CD4-positive, alpha-beta T cell (primary cell): Measurements from ENCODE around the gene CCSER2. TPM values are rescaled to one million over a fixed set of nuclear protein-coding genes. Genes with fewer than 3 reads are reported as not detected.

ENCODE experiments used
- ATAC-seq: fragments of 200-7000 bp; cut with Tn5 transposase; one replicate; pipeline ENCODE4 v1.10.0; 2022; ENCODE audit warnings: mild to moderate bottlenecking; ENCODE audit not compliant: poor library complexity
- CTCF ChIA-PET: fragments of 350-600 bp; sonication (Branson Sonifier 250); formaldehyde crosslinking; loops from one replicate; lab custom pipeline; 2021; ENCODE audit warnings: antibody characterized with exemption, inconsistent platforms; lab: Charles Lee
- POLR2A ChIA-PET: fragments of 350-600 bp; sonication (Branson Sonifier 250); formaldehyde crosslinking; loops from one replicate; lab custom pipeline; 2021; ENCODE audit warnings: antibody characterized with exemption, inconsistent platforms; lab: Charles Lee
- DNase-seq, 14 experiments: peaks; one replicate each; pipeline ENCODE4 v3.0.0-alpha.2; 2013 to 2020; ENCODE audit warnings: mixed read lengths in 2 of 14
- H3K27ac ChIP-seq, 2 donors: one replicate each; pipeline versions ENCODE4 v1.5.1 to v1.7.0; 2013; ENCODE audit warnings: low read length in 2 of 2, low read depth in 1 of 2, mild to moderate bottlenecking in 1 of 2
- H3K27me3 ChIP-seq, 2 experiments: 1 replicate in 1 of 2; 2 replicates in 1 of 2; pipeline versions ENCODE4 v1.6.1 to v1.7.0; 2013; ENCODE audit warnings: low read length in 2 of 2, control low read depth in 1 of 2, mild to moderate bottlenecking in 1 of 2, moderate library complexity in 1 of 2; ENCODE audit not compliant: insufficient read depth in 2 of 2, control insufficient read depth in 1 of 2
- H3K36me3 ChIP-seq: one replicate; pipeline ENCODE4 v1.6.1; 2013; ENCODE audit warnings: low read length, control low read depth; ENCODE audit not compliant: insufficient read depth
- H3K4me1 ChIP-seq: one replicate; pipeline ENCODE4 v1.6.1; 2013; ENCODE audit warnings: low read length, control low read depth; ENCODE audit not compliant: insufficient read depth
- H3K4me3 ChIP-seq: one replicate; pipeline ENCODE4 v1.5.1; 2013; ENCODE audit warnings: mild to moderate bottlenecking, low read length, moderate library complexity
- H3K9me3 ChIP-seq, 2 experiments: 1 replicate in 1 of 2; 2 replicates in 1 of 2; pipeline versions ENCODE4 v1.6.1 to v1.7.0; 2013; ENCODE audit warnings: low read length in 2 of 2, mild to moderate bottlenecking in 2 of 2, control low read depth in 1 of 2, moderate library complexity in 1 of 2; ENCODE audit not compliant: control insufficient read depth in 1 of 2, insufficient read depth in 1 of 2
- H3K27ac Mint-ChIP-seq: one replicate; pipeline ENCODE4 v1.8.0; 2020; ENCODE audit warnings: mixed read lengths
- H3K27me3 Mint-ChIP-seq: one replicate; pipeline ENCODE4 v1.8.0; 2021; ENCODE audit warnings: mixed read lengths
- H3K36me3 Mint-ChIP-seq: one replicate; pipeline ENCODE4 v1.8.0; 2021; ENCODE audit warnings: low read depth, mixed read lengths
- H3K4me1 Mint-ChIP-seq: one replicate; pipeline ENCODE4 v1.8.0; 2021; ENCODE audit warnings: low read depth, mixed read lengths
- H3K4me3 Mint-ChIP-seq: one replicate; pipeline ENCODE4 v1.8.0; 2020; ENCODE audit warnings: mild to moderate bottlenecking, mixed read lengths
- H3K9me3 Mint-ChIP-seq: one replicate; pipeline ENCODE4 v1.8.0; 2020; ENCODE audit warnings: mixed read lengths
- CTCF ChIP-seq: fragments of 200-600 bp; IDR thresholded peaks from one replicate; pipeline ENCODE4 v1.8.0; 2022; ENCODE audit warnings: antibody characterized with exemption, mild to moderate bottlenecking
- intact Hi-C, 2 experiments: fragments of 100-400 bp; cut with DNase I in 1 of 2; cut with micrococcal nuclease in 1 of 2; formaldehyde crosslinking; loops; one replicate each; pipeline versions ENCODE4 v1.15.1 to v1.9.0; 2023 to 2025; cut with DNase I, micrococcal nuclease
- total RNA-seq, 174 experiments: library from RNA in 2 of 174; stranded (reverse) in 2 of 174; gene quantifications; one replicate each; pipeline ENCODE4 v1.2.3 and lab custom pipeline; 2021 to 2026

CCSER2 gene
- total RNA-seq, 2 experiments from 2014 or later, result 134 to 148 TPM

- CTCF ChIA-PET, result no interaction called here
- Mint-ChIP-seq H3K4me3 (no peak overlapping the region), H3K36me3 (peaks cover 4% of the 10 kb centered on the region), H3K27ac (peak overlapping the region; percentile 11), H3K4me1 (peaks cover 93% of the 10 kb centered on the region), H3K27me3 (no peaks in the 10 kb centered on the region), H3K9me3 (no peaks in the 10 kb centered on the region)
- Histone ChIP-seq H3K9me3 (no peaks in the 10 kb centered on the region), H3K36me3 (no peaks in the 10 kb centered on the region), H3K4me1 (peaks cover 21% of the 10 kb centered on the region), H3K4me3 (no peak overlapping the region), H3K27ac (no peak overlapping the region), H3K27me3 (no peaks in the 10 kb centered on the region)
- ATAC-seq (no peak), DNase-seq (no peak)
- POLR2A ChIA-PET, result interaction anchor here (1.2 kb wide), 1 partner anchor 31 kb away, joined by 3 read pairs; the partner anchor contains the start of gene CCSER2
- intact Hi-C loops, result no loop called here
- TF ChIP-seq CTCF, result no peak
Measured at GRCh38 chr10:84358743-84359142, 30.4 kb downstream of the CCSER2 start.

GRCh38 chr10:84360637-84361365 is 32.4 kb downstream of the CCSER2 start:
- Histone ChIP-seq H3K36me3 (no peaks in the 10 kb centered on the region), H3K4me3 (no peak overlapping the region), H3K27ac (no peak overlapping the region), H3K27me3 (no peaks in the 10 kb centered on the region), H3K4me1 (peaks cover 21% of the 10 kb centered on the region), H3K9me3 (no peaks in the 10 kb centered on the region)
- ChIA-PET CTCF (interaction anchor here (0.7 to 6.1 kb wide), 5 partner anchors 8 to 95 kb away, joined by 3 to 30 read pairs (median 3); no protein-coding TSS in a partner anchor), POLR2A (no interaction called here)
- DNase-seq (no peak), ATAC-seq (no peak)
- H3K4me1 Mint-ChIP-seq, result peaks cover 90% of the 10 kb centered on the region
- intact Hi-C loops, result loop anchor here in 1 of 2 experiments (1.0 kb wide), 1 partner anchor 30 kb away; no protein-coding TSS in a partner anchor
- H3K36me3 Mint-ChIP-seq, result peaks cover 5% of the 10 kb centered on the region
- no peaks in the 10 kb centered on the region for H3K27me3 Mint-ChIP-seq
- no peak for TF ChIP-seq CTCF
- no peaks in the 10 kb centered on the region for H3K9me3 Mint-ChIP-seq
- peak overlapping the region; percentile 26 for H3K4me3 Mint-ChIP-seq
- peak overlapping the region; percentile 46 for H3K27ac Mint-ChIP-seq

GRCh38 chr10:84365335-84365881 is 37.0 kb downstream of the CCSER2 start:
- no peak overlapping the region for H3K4me3 Mint-ChIP-seq
- Histone ChIP-seq H3K36me3 (no peaks in the 10 kb centered on the region), H3K9me3 (no peaks in the 10 kb centered on the region), H3K4me3 (no peak overlapping the region), H3K4me1 (peaks cover 11% of the 10 kb centered on the region), H3K27me3 (no peaks in the 10 kb centered on the region), H3K27ac (no peak overlapping the region)
- ChIA-PET POLR2A (no interaction called here), CTCF (interaction anchor here (1.1 to 6.1 kb wide), 4 partner anchors 13 to 31 kb away, joined by 3 to 30 read pairs (median 5); no protein-coding TSS in a partner anchor)
- ATAC-seq (no peak), DNase-seq (no peak)
- H3K4me1 Mint-ChIP-seq, result peaks cover 81% of the 10 kb centered on the region
- peaks cover 15% of the 10 kb centered on the region for H3K36me3 Mint-ChIP-seq
- no peak overlapping the region for H3K27ac Mint-ChIP-seq
- H3K27me3 Mint-ChIP-seq, result no peaks in the 10 kb centered on the region
- TF ChIP-seq CTCF, result no peak
- peaks cover 4% of the 10 kb centered on the region for H3K9me3 Mint-ChIP-seq
- intact Hi-C loops, result no loop called here
